ENCODE measurements around the gene OR13A1. TPM values are rescaled to one million over a fixed set of nuclear protein-coding genes. Genes with fewer than 3 reads are reported as not detected.
A peak's percentile ranks its signal among the peaks of the same experiment; 100 is the strongest.
"Not testable (repeated sequence)": the region's sequence is repeated elsewhere in the genome, so short reads cannot be mapped to it uniquely, and the experiment has no call there.

The OR13A1 gene, protein sequence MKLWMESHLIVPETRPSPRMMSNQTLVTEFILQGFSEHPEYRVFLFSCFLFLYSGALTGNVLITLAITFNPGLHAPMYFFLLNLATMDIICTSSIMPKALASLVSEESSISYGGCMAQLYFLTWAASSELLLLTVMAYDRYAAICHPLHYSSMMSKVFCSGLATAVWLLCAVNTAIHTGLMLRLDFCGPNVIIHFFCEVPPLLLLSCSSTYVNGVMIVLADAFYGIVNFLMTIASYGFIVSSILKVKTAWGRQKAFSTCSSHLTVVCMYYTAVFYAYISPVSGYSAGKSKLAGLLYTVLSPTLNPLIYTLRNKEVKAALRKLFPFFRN
- total RNA-seq (not detected), total RNA-seq (0 to 0.69 (median 0) reads per million in 172 experiments)
- polyA plus RNA-seq (2013, experiment 1 of 2), result 0.11 TPM
- polyA plus RNA-seq (2013, experiment 2 of 2), result 0.08 TPM

DNA sequence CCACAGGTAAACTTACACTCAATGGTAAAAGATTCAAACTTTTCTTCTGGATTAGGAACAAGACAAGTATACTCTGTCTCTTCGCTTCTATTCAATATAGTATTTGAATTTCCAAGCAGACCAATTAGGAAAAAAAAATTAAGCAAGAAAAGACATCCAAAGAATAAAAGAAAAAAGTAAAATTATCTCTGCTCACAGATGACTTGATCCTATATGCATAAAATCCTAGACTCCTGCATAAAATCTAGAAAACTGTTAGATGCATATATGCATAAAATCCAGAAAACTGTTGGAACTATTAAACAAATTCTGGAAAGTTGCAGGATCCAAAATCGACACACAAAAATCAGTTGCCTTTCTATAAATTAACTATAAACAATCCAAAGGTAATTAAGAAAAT lies at the start of gene OR13A1:
TSS of gene OR13A1 (minus strand) at position 101 of the 400 bp plus-strand sequence. CDS start 11,186 bp downstream, outside the sequence.
- Histone ChIP-seq H3K4me1 (ENCODE audit: insufficient read depth, low read length) (no peaks in the 10 kb centered on the region), H3K27me3 (ENCODE audit: control insufficient read depth in 1 of 2, insufficient read depth in 2 of 2, low read length in 2 of 2) (no peaks in the 10 kb centered on the region), H3K9me3 (ENCODE audit: control insufficient read depth in 1 of 2, insufficient read depth in 1 of 2, low read length in 2 of 2) (peaks cover 0 to 28% of the 10 kb centered on the region in 2 experiments), H3K4me3 (ENCODE audit: low read length) (no peak within 1 kb of the TSS), H3K36me3 (ENCODE audit: insufficient read depth, low read length) (no peaks in the 10 kb centered on the region), H3K27ac (ENCODE audit: low read depth in 1 of 2, low read length in 2 of 2) (no peak within 1 kb of the TSS)
- no peak within 1 kb of the TSS for H3K27ac Mint-ChIP-seq
- POLR2A ChIA-PET, result no interaction called here
- TF ChIP-seq, protein P1, sequence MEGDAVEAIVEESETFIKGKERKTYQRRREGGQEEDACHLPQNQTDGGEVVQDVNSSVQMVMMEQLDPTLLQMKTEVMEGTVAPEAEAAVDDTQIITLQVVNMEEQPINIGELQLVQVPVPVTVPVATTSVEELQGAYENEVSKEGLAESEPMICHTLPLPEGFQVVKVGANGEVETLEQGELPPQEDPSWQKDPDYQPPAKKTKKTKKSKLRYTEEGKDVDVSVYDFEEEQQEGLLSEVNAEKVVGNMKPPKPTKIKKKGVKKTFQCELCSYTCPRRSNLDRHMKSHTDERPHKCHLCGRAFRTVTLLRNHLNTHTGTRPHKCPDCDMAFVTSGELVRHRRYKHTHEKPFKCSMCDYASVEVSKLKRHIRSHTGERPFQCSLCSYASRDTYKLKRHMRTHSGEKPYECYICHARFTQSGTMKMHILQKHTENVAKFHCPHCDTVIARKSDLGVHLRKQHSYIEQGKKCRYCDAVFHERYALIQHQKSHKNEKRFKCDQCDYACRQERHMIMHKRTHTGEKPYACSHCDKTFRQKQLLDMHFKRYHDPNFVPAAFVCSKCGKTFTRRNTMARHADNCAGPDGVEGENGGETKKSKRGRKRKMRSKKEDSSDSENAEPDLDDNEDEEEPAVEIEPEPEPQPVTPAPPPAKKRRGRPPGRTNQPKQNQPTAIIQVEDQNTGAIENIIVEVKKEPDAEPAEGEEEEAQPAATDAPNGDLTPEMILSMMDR (IDR thresholded peaks at IDR 0.05), result no peak
- CTCF ChIA-PET, result interaction anchor here (0.6 kb wide), 1 partner anchor 157 kb away, joined by 3 read pairs; no protein-coding TSS in a partner anchor
- no peak for ATAC-seq (ENCODE audit: poor library complexity)
- H3K27me3 Mint-ChIP-seq, result peaks cover 5% of the 10 kb centered on the region
- peaks cover 6% of the 10 kb centered on the region for H3K9me3 Mint-ChIP-seq
- DNase-seq, result no peak
- no peaks in the 10 kb centered on the region for H3K4me1 Mint-ChIP-seq (ENCODE audit: low read depth)
- H3K36me3 Mint-ChIP-seq (ENCODE audit: low read depth), result no peaks in the 10 kb centered on the region
- intact Hi-C loops (cut with DNase I, micrococcal nuclease), result no loop called here
- no peak within 1 kb of the TSS for H3K4me3 Mint-ChIP-seq

DNA sequence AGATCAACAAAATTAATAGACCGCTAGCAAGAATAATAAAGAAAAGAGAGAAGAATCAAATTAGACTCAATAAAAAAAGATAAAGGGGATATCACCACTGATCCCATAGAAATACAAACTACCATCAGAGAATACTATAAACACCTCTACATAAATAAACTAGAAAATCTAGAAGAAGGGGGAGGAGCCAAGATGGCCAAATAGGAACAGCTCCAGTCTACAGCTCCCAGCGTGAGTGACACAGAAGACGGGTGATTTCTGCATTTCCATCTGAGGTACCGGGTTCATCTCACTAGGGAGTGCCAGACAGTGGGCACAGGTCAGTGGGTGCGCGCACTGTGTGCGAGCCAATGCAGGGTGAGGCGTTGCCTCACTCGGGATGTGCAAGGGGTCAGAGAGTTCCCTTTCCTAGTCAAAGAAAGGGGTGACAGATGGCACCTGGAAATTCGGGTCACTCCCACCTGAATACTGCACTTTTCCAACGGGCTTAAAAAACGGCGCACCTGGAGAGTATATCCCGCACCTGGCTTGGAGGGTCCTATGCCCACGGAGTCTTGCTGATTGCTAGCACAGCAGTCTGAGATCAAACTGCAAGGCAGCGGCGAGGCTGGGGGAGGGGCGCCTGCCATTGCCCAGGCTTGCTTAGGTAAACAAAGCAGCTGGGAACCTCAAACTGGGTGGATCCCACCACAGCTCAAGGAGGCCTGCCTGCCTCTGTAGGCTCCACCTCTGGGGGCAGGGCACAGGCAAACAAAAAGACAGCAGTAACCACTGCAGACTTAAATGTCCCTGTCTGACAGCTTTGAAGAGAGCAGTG lies 46.8 kb upstream of the OR13A1 start:
- H3K9me3 ChIP-seq (ENCODE audit: control insufficient read depth in 1 of 2, insufficient read depth in 1 of 2, low read length in 2 of 2); ATAC-seq (ENCODE audit: poor library complexity); H3K4me1 ChIP-seq (ENCODE audit: insufficient read depth, low read length); POLR2A ChIA-PET; CTCF ChIA-PET; H3K4me1 Mint-ChIP-seq (ENCODE audit: low read depth); H3K27me3 ChIP-seq (ENCODE audit: control insufficient read depth in 1 of 2, insufficient read depth in 2 of 2, low read length in 2 of 2); intact Hi-C loops (cut with DNase I, micrococcal nuclease); H3K4me3 ChIP-seq (ENCODE audit: low read length); H3K9me3 Mint-ChIP-seq; H3K4me3 Mint-ChIP-seq; H3K27ac ChIP-seq (ENCODE audit: low read depth in 1 of 2, low read length in 2 of 2); H3K36me3 ChIP-seq (ENCODE audit: insufficient read depth, low read length); H3K36me3 Mint-ChIP-seq (ENCODE audit: low read depth); H3K27ac Mint-ChIP-seq: not testable (repeated sequence)
- peaks cover 27% of the 10 kb centered on the region for H3K27me3 Mint-ChIP-seq
- peak in 1 of 14 experiments; percentile 65 for DNase-seq

DNA sequence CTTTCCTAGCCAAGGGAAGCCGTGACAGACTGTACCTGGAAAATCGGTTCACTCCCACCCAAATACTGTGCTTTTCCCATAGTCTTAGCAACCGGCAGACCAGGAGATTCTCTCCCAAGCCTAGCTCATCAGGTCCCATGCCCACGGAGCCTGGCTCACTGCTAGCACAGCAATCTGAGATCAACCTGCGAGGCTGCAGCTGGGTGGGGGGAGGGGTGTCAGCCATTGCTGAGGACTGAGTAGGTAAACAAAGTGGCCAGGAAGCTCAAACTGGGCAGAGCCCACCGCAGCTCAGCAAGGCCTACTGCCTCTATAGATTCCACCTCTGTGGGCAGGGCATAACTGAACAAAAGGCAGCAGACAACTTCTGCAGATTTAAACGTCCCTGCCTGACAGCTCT lies 43.6 kb upstream of the OR13A1 start:
- ATAC-seq (ENCODE audit: poor library complexity); H3K27me3 ChIP-seq (ENCODE audit: control insufficient read depth in 1 of 2, insufficient read depth in 2 of 2, low read length in 2 of 2); CTCF ChIA-PET; H3K4me1 Mint-ChIP-seq (ENCODE audit: low read depth); H3K27ac Mint-ChIP-seq; H3K27ac ChIP-seq (ENCODE audit: low read depth in 1 of 2, low read length in 2 of 2); H3K9me3 ChIP-seq (ENCODE audit: control insufficient read depth in 1 of 2, insufficient read depth in 1 of 2, low read length in 2 of 2); H3K9me3 Mint-ChIP-seq; DNase-seq; H3K4me3 Mint-ChIP-seq; POLR2A ChIA-PET; intact Hi-C loops (cut with DNase I, micrococcal nuclease); H3K4me3 ChIP-seq (ENCODE audit: low read length); H3K4me1 ChIP-seq (ENCODE audit: insufficient read depth, low read length); H3K36me3 ChIP-seq (ENCODE audit: insufficient read depth, low read length); H3K36me3 Mint-ChIP-seq (ENCODE audit: low read depth): not testable (repeated sequence)
- peaks cover 25% of the 10 kb centered on the region for H3K27me3 Mint-ChIP-seq

DNA sequence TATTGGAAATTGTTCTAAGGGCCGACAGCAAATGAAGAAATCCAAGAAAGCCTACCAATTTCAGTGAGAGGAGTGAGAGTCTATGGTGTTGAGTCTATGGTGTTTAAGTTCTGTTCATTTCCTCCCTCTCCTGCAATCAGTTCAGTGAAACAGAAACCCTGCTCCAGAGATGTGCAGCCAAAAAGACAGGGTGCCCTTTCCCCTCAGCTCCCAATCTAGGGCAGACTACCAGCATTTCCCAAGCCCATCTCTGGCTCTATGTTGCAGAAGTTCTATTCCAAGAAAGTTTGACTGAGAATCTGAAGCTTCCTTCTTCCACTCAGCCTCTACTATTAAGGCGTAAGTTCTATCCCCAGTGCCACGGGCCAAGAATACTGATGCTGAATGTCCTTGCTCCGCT lies 40.1 kb upstream of the OR13A1 start:
- Histone ChIP-seq H3K27me3 (ENCODE audit: control insufficient read depth in 1 of 2, insufficient read depth in 2 of 2, low read length in 2 of 2) (no peaks in the 10 kb centered on the region), H3K9me3 (ENCODE audit: control insufficient read depth in 1 of 2, insufficient read depth in 1 of 2, low read length in 2 of 2) (no peaks in the 10 kb centered on the region), H3K27ac (ENCODE audit: low read depth in 1 of 2, low read length in 2 of 2) (no peak overlapping the region), H3K4me1 (ENCODE audit: insufficient read depth, low read length) (no peaks in the 10 kb centered on the region), H3K36me3 (ENCODE audit: insufficient read depth, low read length) (no peaks in the 10 kb centered on the region), H3K4me3 (ENCODE audit: low read length) (no peak overlapping the region)
- TF ChIP-seq, protein P1 (IDR thresholded peaks at IDR 0.05), result no peak
- ATAC-seq (ENCODE audit: poor library complexity), result no peak
- intact Hi-C loops (cut with DNase I, micrococcal nuclease), result no loop called here
- no peaks in the 10 kb centered on the region for H3K4me1 Mint-ChIP-seq (ENCODE audit: low read depth)
- H3K27me3 Mint-ChIP-seq, result peaks cover 15% of the 10 kb centered on the region
- H3K4me3 Mint-ChIP-seq, result no peak overlapping the region
- no peak overlapping the region for H3K27ac Mint-ChIP-seq
- no peak for DNase-seq
- CTCF ChIA-PET, result no interaction called here
- POLR2A ChIA-PET, result no interaction called here
- no peaks in the 10 kb centered on the region for H3K9me3 Mint-ChIP-seq
- no peaks in the 10 kb centered on the region for H3K36me3 Mint-ChIP-seq (ENCODE audit: low read depth)

Data from CD4-positive, alpha-beta T cell (primary cell).